Measurements from ENCODE around the gene STK40. TPM values are rescaled to one million over a fixed set of nuclear protein-coding genes. Genes with fewer than 3 reads are reported as not detected.
A peak's percentile ranks its signal among the peaks of the same experiment; 100 is the strongest.

The STK40 gene, protein sequence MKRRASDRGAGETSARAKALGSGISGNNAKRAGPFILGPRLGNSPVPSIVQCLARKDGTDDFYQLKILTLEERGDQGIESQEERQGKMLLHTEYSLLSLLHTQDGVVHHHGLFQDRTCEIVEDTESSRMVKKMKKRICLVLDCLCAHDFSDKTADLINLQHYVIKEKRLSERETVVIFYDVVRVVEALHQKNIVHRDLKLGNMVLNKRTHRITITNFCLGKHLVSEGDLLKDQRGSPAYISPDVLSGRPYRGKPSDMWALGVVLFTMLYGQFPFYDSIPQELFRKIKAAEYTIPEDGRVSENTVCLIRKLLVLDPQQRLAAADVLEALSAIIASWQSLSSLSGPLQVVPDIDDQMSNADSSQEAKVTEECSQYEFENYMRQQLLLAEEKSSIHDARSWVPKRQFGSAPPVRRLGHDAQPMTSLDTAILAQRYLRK
- 17.9 TPM for total RNA-seq

DNA sequence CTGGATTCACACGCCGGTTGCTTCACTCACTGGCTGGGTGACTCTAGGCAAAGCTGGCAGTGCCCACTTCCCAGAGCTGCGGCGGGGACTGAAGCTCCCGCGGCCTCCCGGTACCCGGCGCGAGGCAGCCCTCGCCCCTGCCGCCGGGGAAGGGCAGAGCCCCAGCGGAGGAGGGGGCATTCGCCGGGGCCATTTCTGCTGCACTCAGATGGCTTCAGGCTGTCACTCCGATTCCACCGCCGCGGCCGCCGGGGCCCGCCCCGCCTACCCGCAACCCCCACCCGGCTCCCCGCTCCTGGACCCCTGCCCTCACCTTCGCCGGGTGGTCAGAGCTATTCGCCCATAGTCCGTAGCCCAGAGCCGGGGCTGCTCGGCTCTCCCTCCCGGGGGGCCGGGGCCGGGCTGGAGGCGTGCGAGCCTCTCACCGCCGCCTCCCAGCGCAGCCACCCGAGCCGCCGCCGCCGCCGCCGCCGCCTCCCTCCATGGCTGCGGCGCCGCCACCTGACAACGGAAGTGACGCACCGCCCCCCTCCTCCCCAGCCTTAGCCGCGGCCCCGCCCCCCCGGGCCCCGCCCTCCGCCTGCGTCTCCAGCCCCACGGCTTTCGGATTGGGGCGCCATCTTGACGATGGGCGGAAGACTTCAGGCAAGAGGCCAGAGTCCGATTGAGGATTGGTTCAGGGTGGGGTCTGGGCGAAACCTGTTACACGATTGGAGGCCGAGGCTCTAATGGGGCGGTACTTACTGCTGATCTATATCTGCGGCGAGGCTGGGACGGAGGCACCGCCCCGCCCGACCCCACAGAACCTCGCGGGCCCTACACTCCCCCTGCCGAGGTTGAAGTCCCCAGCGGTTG is at the start of gene STK40:
Gene STK40, minus strand, starts transcription at position 515 of the 855 bp plus-strand sequence. CDS start 24,592 bp downstream, outside the sequence.
- peak; percentile 99 for DNase-seq

- DNase-seq: no peak
These were observed 47.4 kb upstream of the STK40 start for GRCh38 chr1:36433102-36433501.

DNA sequence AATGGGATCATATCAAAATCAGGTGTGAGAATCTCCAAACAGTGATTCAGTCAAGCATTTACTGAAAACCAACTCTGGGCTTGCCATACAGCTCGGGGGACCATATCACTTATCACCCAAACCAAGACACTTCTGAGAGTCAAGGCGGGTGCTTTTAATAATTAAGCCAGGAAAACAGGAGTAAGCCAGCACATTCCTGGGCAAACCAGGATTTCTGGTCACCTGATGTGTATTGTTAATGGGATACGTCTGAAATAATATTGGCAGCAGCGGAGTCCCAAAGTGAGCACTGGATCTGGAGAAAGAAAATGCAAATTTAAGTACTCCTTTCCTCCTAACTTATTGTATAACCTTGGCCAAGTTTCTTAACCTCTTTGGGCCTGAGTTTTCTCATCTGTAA is 46.9 kb upstream of the STK40 start:
- DNase-seq: no peak

DNA sequence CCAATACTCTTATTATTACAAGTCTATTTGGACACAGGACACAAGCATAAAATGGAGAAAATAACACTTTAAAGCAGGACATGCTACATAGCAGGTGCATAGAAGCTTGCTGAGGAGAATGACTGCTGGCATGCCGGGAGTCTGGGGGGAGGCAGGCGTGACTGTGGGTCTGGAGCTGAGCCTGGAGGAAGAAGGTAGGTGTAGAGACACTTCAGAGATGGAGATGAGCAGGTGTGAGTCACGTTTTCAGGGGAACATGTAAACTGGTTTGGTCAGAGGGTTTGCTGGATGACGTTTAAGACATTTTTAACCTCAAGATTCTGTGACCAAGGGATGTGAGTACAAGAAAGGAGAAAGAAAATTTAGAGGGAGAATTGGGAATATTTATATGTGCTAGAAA is 40.1 kb upstream of the STK40 start:
- DNase-seq: no peak

DNA sequence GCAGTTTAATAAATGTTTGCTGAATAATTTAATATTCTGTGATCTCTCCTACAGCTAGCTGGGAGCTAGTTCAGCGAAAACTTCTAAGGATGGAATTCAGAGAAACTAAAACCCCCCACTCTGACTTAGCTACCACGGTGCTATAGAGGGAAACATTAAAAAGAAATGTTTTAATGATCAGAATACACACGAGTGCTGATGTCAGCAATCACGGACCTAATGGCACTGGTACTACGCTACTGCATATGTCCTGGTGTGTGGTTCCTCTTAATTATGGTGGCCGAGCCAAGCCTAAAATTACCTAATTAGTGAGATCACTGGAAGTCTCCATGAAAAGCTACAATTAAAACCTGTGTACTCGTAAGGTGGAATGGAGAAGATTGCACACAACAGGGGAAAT is 35.9 kb upstream of the STK40 start:
- DNase-seq: no peak

DNA sequence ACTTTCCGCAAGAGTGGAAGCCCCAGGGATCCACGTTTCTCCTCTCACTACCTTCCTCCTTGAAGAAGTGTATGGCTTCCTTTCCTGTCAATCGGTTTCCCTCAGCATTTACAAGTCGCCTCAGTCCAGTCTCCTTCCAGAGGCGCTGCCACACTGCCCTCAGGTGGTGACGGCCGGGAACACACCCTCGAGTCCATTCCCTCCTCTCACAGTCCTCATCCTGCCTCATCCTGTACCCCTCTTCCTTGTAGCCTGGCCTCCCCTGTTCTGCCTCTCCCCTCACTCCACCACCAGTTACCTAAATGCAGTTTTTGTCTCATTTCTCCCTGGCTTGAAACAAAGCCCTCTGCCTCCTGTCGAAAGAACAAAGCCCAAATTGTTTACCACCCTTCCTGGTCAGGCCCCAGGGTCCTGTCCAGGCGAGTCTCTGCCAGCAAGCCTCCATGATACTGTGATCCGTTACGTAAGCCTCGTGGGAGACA is 35.2 kb upstream of the STK40 start:
- DNase-seq: peak; percentile 83

DNA sequence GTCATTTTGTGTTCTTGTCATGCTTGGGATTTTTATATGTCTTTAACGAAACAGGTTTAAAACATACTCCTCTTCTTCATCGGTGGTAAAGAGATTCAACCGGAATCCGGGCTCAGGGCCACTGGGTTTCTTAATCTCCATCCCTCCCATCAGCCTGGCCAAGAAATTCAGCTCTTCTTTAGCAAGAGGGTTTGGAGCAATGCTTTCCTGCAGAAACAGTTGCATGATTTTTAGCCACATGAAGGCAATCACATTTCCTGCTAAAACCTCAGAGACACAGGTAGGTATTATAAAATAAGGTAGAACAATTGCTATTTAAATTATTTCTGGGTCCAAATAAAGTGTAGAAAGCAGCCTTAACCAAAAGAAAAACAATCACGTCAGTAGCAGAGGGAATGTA is 34.7 kb upstream of the STK40 start:
- DNase-seq: no peak

GRCh38 chr1:36419569-36419968 is 33.8 kb upstream of the STK40 start:
- no peak for DNase-seq

- DNase-seq: no peak
These were observed 33.4 kb upstream of the STK40 start for GRCh38 chr1:36419140-36419539.

DNA sequence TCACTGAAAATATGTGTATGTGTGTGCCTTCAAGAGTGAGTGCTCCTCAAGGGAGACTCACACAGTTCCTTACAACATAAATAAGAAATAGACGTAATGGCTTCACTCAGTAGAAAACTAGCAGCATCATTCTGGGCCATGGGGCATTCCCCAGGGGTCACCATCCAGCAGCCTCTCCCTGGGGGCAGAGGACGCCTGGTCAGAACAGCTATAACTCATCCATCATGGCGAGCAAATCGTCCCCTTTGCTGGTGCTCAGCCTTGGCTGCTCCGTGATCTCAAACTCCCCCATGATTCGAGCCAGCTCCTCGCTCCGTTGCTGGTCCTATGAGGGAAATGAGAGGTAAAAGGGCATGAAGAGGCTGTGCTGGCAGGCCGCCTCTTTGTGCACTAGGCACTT is 32.2 kb upstream of the STK40 start:
- no peak for DNase-seq

- DNase-seq: no peak
These were observed 30.1 kb upstream of the STK40 start for GRCh38 chr1:36415661-36416326.

- no peak for DNase-seq
These were observed 28.7 kb upstream of the STK40 start for GRCh38 chr1:36414384-36414783.

DNA sequence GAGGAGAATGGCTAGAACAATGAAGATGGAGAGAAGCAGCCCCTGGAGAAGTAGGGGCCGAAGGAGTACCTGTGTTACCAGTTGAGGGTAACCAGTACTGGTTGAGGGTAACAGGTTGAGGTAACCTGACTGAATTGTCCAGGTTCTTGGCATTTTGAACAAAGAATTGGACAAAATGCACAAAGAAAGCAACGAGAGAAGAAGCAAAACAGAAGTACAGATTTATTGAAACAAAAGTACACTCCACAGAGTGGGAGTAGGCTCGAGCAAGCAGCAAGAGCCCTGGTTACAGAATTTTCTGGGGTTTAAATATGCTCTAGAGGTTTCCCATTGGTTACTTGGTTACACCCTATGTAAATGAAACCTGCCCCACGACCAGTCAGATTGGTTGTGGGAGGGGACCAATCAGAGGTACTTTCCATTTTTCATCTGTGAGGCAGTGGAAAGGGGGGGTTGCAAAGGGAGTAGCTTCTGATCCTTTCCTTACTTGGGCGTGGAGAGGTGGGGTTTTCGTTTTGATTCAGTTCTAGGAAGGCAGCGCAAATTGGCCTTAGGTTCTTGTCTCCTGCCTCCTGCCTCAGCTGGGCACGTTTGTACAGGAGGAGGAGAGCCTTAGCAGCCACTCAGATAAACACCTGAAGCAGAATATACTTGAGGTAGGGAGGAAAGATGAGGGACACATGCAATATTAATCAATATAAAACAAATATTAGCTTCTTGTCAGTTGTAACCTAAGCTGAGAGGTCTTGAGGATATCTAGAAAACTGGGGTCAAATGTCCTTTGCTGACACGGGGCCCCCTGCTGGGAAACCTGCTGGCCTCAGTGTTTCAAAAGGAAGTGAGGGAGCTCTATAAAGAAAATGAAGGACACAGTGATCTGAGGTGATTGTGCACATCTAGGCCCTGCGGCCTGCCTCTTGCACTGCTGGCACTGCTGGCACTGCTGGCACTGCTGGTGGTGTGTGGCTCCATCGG is 26.2 kb upstream of the STK40 start:
- no peak for DNase-seq

GRCh38 chr1:36408479-36408878 is 22.8 kb upstream of the STK40 start:
- DNase-seq: no peak

DNA sequence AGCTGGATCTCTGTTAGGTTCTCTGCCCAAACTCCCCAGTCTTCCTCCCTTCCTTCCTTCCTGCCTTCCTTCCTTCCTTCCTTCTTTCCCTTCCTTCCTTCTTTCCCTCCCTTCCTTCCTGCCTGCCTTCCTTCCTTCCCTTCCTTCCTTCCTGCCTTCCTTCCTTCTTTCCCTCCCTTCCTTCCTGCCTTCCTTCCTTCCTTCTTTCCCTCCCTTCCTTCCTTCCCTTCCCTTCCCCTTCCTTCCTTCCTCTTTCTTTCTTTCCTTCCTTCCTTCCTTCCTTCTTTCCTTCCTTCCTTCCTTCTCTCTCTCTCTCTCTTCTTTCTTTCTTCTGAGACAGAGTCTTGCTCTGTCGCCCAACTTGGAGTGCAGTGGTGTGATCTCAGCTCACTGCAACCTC is 20.7 kb upstream of the STK40 start:
- DNase-seq: no peak

GRCh38 chr1:36402504-36402890 is 16.8 kb upstream of the STK40 start:
- no peak for DNase-seq

DNA sequence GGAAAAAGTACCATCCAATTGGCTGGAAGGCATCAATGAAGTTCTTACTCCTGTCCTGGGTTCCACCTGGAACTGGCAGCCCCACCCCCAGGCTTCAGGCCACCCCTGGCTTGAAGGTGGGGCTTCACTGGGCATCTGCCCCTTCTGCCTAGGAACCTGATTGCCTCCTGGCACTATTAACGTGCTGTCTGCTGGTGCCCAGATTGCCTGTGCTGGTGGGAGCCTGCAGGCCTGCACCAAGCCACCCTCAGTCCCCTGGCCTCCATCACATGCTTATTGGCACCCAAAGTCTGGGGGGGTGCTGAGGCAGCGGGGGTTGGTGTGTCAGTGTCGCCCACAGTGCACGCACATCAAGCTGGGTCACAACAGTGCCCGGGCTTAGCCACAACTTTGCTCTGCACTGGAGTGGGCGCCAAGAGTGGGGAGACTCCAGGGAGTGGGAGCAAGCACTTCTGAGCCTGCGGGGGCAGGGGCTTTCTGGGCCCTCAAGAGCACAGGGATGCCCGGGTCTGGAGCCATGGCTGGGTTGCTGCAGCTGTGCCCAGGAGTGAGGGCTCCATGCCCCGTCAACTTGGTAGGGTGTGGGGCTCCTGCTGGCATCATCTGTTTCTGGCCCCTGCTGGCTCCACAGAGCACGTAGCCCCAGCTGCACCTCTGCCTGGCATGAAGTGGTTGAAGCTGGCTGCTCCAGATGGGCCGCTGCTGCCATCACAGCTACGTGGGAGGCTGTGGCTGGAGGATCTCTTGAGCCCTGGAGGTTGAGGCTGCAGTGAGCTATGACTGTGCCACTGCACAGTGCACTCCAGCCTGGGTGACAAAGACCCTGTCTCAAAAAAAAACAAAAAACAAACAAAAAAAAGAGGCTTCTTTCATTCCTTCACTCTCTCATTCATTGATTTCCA is 16.1 kb upstream of the STK40 start:
- DNase-seq: no peak

- no peak for DNase-seq
These were observed 15.3 kb upstream of the STK40 start for GRCh38 chr1:36400825-36401601.

DNA sequence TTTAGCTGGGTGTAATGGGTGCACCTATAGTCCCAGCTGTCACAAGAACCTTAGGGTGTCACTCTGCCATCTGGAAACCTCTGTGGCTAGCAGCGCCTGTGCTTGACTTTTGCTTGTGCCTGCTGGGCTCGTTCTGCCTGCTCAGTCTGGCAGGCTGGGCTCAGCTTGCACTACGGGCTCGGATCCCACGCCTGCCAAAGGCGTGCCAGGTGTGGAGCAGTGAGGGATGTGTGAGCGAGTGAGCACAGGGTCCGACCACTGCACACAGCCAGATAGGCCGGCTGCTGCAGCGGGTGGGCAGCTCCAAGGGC is 14.7 kb upstream of the STK40 start:
- DNase-seq: no peak
